HAP-1 (cell line): ENCODE results near the gene SEPHS2.
"Not testable (repeated sequence)": the region's sequence is repeated elsewhere in the genome, so short reads cannot be mapped to it uniquely, and the experiment has no call there.

Experiments used
- DNase-seq, 2 experiments: peaks; one replicate each; pipeline ENCODE4 v3.0.0-alpha.2; 2016 to 2020; ENCODE audit warnings: low spot score in 2 of 2
- H3K27me3 ChIP-seq: fragments of 250-450 bp; sonication (Bioruptor Pico); 2 replicates; pipeline ENCODE4 v1.5.1; 2020; ENCODE audit warnings: low read depth, mild to moderate bottlenecking, moderate library complexity
- H3K36me3 ChIP-seq: fragments of 250-450 bp; sonication (Bioruptor Pico); replicated peaks from 2 replicates; pipeline ENCODE4 v1.5.1; 2020; ENCODE audit warnings: mild to moderate bottlenecking
- H3K4me1 ChIP-seq: fragments of 250-450 bp; sonication (Bioruptor Pico); 2 replicates; pipeline ENCODE4 v1.5.1; 2020; ENCODE audit warnings: mild to moderate bottlenecking
- H3K4me3 ChIP-seq: fragments of 250-450 bp; sonication (Bioruptor Pico); 2 replicates; pipeline ENCODE4 v1.5.1; 2020; ENCODE audit warnings: mild to moderate bottlenecking, moderate library complexity
- H3K9me3 ChIP-seq: fragments of 250-450 bp; sonication (Bioruptor Pico); 2 replicates; pipeline ENCODE4 v1.5.1; 2020; ENCODE audit warnings: mild to moderate bottlenecking, moderate library complexity
- in situ Hi-C: fragments of 300-500 bp; cut with MboI; formaldehyde crosslinking; loops from 3 replicates; pipeline ENCODE4 v1.14.3; 2020; ENCODE audit warnings: low sequenced_read_pairs, inconsistent platforms, mixed read lengths

SEPHS2 gene

GRCh38 chr16:30457256-30457655 lies 11.6 kb upstream of the SEPHS2 start:
- H3K36me3 ChIP-seq: no peaks in the 10 kb centered on the region
- in situ Hi-C loops: no loop called here
- H3K9me3 ChIP-seq: no peaks in the 10 kb centered on the region
- peaks cover 13% of the 10 kb centered on the region for H3K4me1 ChIP-seq
- no peak for DNase-seq
- no peaks in the 10 kb centered on the region for H3K27me3 ChIP-seq
- no peak overlapping the region for H3K4me3 ChIP-seq

DNA sequence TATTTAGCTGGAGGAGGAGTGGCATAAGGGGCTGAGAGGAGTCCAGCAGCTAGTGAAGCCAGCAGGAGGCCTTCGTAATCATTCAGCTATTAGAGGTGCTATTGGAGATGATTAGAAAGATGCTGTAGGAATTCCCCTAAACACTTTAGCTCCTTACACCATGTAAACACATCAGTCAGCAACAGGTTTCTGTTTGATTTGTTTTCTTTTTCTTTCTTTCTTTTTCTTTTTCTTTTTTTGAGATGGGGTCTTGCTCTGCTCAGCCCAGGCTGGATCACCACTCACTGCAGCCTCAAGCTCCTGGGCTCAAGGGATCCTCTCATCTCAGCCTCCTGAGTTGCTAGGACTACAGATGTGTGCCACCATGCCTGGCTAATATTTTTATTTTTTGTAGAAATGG lies 10.6 kb upstream of the SEPHS2 start:
- DNase-seq: no peak
- Histone ChIP-seq H3K4me1 (peaks cover 20% of the 10 kb centered on the region), H3K4me3 (no peak overlapping the region), H3K27me3 (no peaks in the 10 kb centered on the region), H3K9me3 (no peaks in the 10 kb centered on the region), H3K36me3 (no peaks in the 10 kb centered on the region)
- in situ Hi-C loops: no loop called here

DNA sequence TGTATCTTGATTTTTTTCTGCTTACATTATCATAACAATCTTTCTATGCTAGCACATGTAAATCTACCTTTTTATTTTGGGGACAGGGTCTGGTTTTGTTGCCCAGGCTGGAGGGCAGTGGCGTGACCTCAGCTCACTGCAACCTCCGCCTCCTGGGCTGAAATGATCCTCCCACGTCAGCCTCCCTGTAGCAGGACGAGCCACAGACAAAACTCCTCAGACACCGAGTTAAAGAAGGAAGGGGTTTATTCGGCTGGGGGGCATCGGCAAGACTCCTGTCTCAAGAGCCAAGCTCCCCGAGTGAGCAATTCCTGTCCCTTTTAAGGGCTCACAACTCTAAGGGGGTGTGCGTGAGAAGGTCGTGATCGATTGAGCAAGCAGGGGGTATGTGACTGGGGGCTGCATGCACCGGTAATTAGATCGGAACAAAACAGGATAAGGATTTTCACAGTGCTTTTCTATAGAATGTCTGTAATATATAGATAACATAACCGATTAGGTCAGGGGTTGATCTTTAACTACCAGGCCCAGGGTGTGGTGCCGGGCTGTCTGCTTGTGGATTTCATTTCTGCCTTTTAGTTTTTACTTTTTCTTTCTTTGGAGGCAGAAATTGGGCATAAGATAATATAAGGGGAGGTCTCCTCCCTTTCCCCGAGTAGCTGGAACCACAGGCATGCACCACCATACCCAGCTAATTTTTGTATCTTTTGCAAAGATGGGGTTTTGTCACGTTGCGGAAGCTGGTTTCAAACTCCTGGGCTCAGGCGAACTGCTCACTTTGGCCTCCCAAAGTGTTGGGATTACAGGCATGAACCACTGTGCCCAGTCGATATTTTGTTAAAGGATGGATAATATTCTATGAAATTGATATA lies 7.3 kb upstream of the SEPHS2 start:
- in situ Hi-C loops, H3K27me3 ChIP-seq, H3K4me3 ChIP-seq, H3K36me3 ChIP-seq, DNase-seq, H3K9me3 ChIP-seq: not testable (repeated sequence)
- peaks cover 20% of the 10 kb centered on the region for H3K4me1 ChIP-seq

DNA sequence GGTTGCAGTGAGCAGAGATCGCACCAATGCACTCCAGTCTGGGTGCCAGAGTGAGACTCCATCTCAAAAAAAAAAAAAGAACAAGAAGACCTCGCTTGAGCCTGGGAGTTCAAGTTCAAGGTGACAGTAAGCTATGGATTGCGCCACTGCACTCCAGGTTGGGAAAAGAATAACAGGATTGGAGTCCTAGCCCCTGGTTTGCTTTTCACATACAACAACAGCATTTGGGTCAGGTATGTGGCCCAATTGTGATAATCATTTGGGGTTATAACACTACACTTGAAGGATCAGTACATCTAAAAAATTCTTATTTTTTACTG lies 3.4 kb upstream of the SEPHS2 start:
- Histone ChIP-seq H3K4me3 (no peak overlapping the region), H3K9me3 (peaks cover 6% of the 10 kb centered on the region; the same call in 1 of the 2 replicates), H3K27me3 (no peaks in the 10 kb centered on the region), H3K36me3 (peaks cover 5% of the 10 kb centered on the region), H3K4me1 (peaks cover 17% of the 10 kb centered on the region)
- in situ Hi-C loops: loop anchor here (5.0 kb wide), 1 partner anchor 183 kb away; no protein-coding TSS in a partner anchor
- DNase-seq: no peak

DNA sequence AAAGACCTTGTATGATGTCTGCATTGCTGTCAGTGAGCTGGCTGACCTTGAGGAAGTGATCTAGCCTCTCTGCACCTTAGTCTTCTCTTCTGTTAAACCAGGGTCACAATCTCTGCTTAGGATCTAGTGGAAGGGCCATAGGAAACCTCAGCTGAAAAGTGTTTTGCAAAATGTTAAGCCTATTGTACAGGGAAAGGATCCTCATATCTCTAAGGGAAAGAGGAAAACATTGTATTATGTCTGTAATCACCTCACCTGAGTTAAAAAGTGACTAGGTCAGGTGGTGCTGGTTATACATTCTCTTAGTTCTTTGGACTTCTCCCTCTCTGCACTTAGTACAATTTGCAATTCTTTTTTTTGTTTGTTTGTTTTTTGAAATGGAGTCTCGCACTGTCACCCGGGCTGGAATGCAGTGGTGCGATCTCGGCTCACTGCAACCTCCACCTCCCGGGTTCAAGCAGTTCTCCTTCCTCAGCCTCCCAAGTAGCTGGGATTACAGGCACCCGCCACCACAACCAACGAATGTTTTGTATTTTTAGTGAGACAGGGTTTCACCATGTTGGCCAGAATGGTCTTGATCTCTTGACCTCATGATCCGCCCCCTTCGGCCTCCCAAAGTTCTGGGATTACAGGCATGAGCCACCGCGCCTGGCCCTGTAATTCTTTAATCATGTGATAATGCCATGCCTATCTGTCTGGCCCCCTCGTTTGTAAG lies 2.0 kb upstream of the SEPHS2 start:
- H3K4me3 ChIP-seq: no peak overlapping the region
- peaks cover 9% of the 10 kb centered on the region; the same call in 1 of the 2 replicates for H3K9me3 ChIP-seq
- peaks cover 15% of the 10 kb centered on the region for H3K36me3 ChIP-seq
- H3K27me3 ChIP-seq: no peaks in the 10 kb centered on the region
- peaks cover 15% of the 10 kb centered on the region for H3K4me1 ChIP-seq
- no peak for DNase-seq
- in situ Hi-C loops: loop anchor here (5.0 kb wide), 1 partner anchor 185 kb away; no protein-coding TSS in a partner anchor

GRCh38 chr16:30446203-30446595 lies 525 bp upstream of the SEPHS2 start:
- H3K4me1 ChIP-seq: peaks cover 8% of the 10 kb centered on the region
- peak overlapping the region; percentile 56 for H3K4me3 ChIP-seq
- in situ Hi-C loops: loop anchor here (5.0 kb wide), 1 partner anchor 186 kb away; no protein-coding TSS in a partner anchor
- peaks cover 9% of the 10 kb centered on the region; the same call in 1 of the 2 replicates for H3K9me3 ChIP-seq
- DNase-seq: no peak
- no peaks in the 10 kb centered on the region for H3K27me3 ChIP-seq
- H3K36me3 ChIP-seq: peaks cover 15% of the 10 kb centered on the region

GRCh38 chr16:30445149-30445407 lies 596 bp downstream of the SEPHS2 start:
- Histone ChIP-seq H3K36me3 (peaks cover 15% of the 10 kb centered on the region), H3K9me3 (peaks cover 9% of the 10 kb centered on the region; the same call in 1 of the 2 replicates), H3K4me1 (peaks cover 8% of the 10 kb centered on the region), H3K27me3 (no peaks in the 10 kb centered on the region), H3K4me3 (peak overlapping the region; percentile 56)
- no peak for DNase-seq
- in situ Hi-C loops: loop anchor here (5.0 kb wide), 1 partner anchor 187 kb away; no protein-coding TSS in a partner anchor

GRCh38 chr16:30444231-30445148 lies 1.2 kb downstream of the SEPHS2 start:
- Histone ChIP-seq H3K4me1 (peaks cover 8% of the 10 kb centered on the region), H3K4me3 (peak overlapping the region; percentile 56), H3K36me3 (peaks cover 15% of the 10 kb centered on the region), H3K9me3 (peaks cover 9% of the 10 kb centered on the region; the same call in 1 of the 2 replicates), H3K27me3 (no peaks in the 10 kb centered on the region)
- in situ Hi-C loops: loop anchor here (5.0 kb wide), 1 partner anchor 188 kb away; no protein-coding TSS in a partner anchor
- peak; percentile 31 to 48 for DNase-seq

GRCh38 chr16:30443631-30444030 lies 2.0 kb downstream of the SEPHS2 start:
- H3K27me3 ChIP-seq: no peaks in the 10 kb centered on the region
- no peak for DNase-seq
- peaks cover 8% of the 10 kb centered on the region for H3K4me1 ChIP-seq
- no peak overlapping the region for H3K4me3 ChIP-seq
- peaks cover 15% of the 10 kb centered on the region for H3K36me3 ChIP-seq
- in situ Hi-C loops: no loop called here
- H3K9me3 ChIP-seq: peaks cover 9% of the 10 kb centered on the region; the same call in 1 of the 2 replicates

DNA sequence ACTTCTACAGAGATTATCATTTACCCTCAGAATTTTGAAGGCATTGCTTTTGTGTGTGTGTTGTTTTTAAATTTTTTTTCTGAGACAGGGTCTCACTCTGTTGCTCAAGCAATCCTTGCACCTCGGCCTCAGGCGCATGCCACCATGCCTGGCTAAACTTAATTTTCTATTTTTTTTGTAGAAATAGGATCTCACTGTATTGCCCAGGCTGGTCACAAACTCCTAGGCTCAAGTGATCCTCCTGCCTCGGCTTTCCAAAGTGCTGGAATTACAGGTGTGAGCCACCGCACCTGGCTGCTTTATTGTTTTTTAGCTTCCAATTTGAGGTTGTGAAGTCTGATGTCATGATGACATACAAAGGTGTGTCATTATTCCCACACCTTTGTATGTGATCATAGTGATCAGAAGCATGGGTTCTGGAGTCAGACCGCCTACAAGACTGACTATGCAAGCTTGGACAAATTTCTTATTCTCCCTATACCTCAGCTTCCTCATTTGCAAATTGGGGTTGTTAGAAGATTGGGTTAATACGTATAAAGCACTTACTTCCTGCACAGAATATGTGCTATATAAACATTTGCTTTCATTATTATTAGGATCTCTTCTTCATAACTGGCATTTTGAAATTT lies 5.8 kb downstream of the SEPHS2 start:
- H3K9me3 ChIP-seq: peaks cover 6% of the 10 kb centered on the region; the same call in 1 of the 2 replicates
- in situ Hi-C loops: loop anchor here (10.0 kb wide), 4 partner anchors 45 to 255 kb away; partner anchors contain the start of genes SRCAP, ZNF688 and ZNF768
- H3K36me3 ChIP-seq: peaks cover 15% of the 10 kb centered on the region
- no peak for DNase-seq
- H3K4me3 ChIP-seq: no peak overlapping the region
- H3K4me1 ChIP-seq: peaks cover 1% of the 10 kb centered on the region
- H3K27me3 ChIP-seq: no peaks in the 10 kb centered on the region

GRCh38 chr16:30438835-30439234 lies 6.8 kb downstream of the SEPHS2 start:
- peaks cover 8% of the 10 kb centered on the region for H3K36me3 ChIP-seq
- in situ Hi-C loops: loop anchor here (10.0 kb wide), 4 partner anchors 46 to 256 kb away; partner anchors contain the start of genes SRCAP, ZNF688 and ZNF768
- 0 out of 2 replicates have a peak, but pooled peaks cover 2% of the 10 kb centered on the region for H3K9me3 ChIP-seq
- no peak for DNase-seq
- no peaks in the 10 kb centered on the region for H3K4me1 ChIP-seq
- H3K4me3 ChIP-seq: no peak overlapping the region
- no peaks in the 10 kb centered on the region for H3K27me3 ChIP-seq

DNA sequence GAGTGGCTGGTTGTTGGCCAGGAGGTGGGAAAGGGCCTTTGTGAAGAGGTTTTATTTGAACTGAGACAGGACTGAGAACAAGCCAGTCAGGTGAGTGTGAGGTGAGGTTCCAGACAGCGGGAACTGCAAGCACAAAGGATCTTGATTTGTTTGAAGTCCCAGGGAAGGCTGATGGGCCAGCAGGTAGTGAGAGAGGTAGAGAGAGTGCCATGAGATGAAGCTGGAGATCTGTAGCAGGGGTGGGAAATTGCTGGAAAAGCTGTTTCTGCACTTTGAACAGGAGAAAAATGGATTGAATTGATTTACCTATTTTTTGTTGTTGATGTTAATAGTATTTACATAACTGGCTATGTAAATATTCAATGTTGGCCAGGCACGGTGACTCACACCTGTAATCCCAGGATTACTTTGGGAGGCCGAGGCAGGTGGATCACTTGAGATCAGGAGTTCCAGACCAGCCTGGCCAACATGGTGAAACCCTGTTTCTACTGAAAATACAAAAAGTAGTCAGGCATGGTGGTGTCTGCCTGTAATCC lies 8.1 kb downstream of the SEPHS2 start:
- no peak for DNase-seq
- Histone ChIP-seq H3K9me3 (no peaks in the 10 kb centered on the region), H3K4me3 (no peak overlapping the region), H3K36me3 (no peaks in the 10 kb centered on the region), H3K27me3 (no peaks in the 10 kb centered on the region), H3K4me1 (no peaks in the 10 kb centered on the region)
- in situ Hi-C loops: loop anchor here (10.0 kb wide), 4 partner anchors 47 to 257 kb away; partner anchors contain the start of genes SRCAP, ZNF688 and ZNF768
